Karpas-422 (cell line): ENCODE data around the gene RPS6KB2. TPM values are rescaled to one million over a fixed set of nuclear protein-coding genes. Genes with fewer than 3 reads are reported as not detected.

ENCODE experiments used
- DNase-seq: peaks from one replicate; pipeline ENCODE4 v3.0.0-alpha.2; 2015
- H2AFZ ChIP-seq: fragments of 200-600 bp; sonication (generic); 2 replicates; pipeline ENCODE4 v1.6.1; 2014; ENCODE audit warnings: antibody characterized with exemption, low read length, mixed read lengths
- H3K27ac ChIP-seq: fragments of 200-600 bp; sonication (generic); 2 replicates; pipeline ENCODE4 v1.5.1; 2014; ENCODE audit warnings: mild to moderate bottlenecking, low read length, moderate library complexity
- H3K27me3 ChIP-seq: fragments of 200-600 bp; sonication (generic); 2 replicates; pipeline ENCODE4 v1.6.1; 2014; ENCODE audit warnings: low read length, mixed read lengths
- H3K36me3 ChIP-seq: fragments of 200-600 bp; sonication (generic); 2 replicates; pipeline ENCODE4 v1.6.1; 2014; ENCODE audit warnings: low read length, mixed read lengths; ENCODE audit not compliant: insufficient read depth
- H3K4me1 ChIP-seq: fragments of 200-600 bp; sonication (generic); 2 replicates; pipeline ENCODE4 v1.6.1; 2014; ENCODE audit warnings: mild to moderate bottlenecking, low read length, mixed read lengths
- H3K4me2 ChIP-seq: fragments of 200-600 bp; sonication (generic); 2 replicates; pipeline ENCODE4 v1.6.1; 2014; ENCODE audit warnings: low read length, low read depth, mild to moderate bottlenecking; ENCODE audit not compliant: poor library complexity, severe bottlenecking
- H3K4me3 ChIP-seq: fragments of 200-600 bp; sonication (generic); 2 replicates; pipeline ENCODE4 v1.5.1; 2014; ENCODE audit warnings: mild to moderate bottlenecking, antibody characterized with exemption, low read length, mixed read lengths
- H3K79me2 ChIP-seq: fragments of 200-600 bp; sonication (generic); 2 replicates; pipeline ENCODE4 v1.6.1; 2014; ENCODE audit warnings: mild to moderate bottlenecking, low read length, mixed read lengths
- H3K9ac ChIP-seq: fragments of 200-600 bp; sonication (generic); 2 replicates; pipeline ENCODE4 v1.6.0; 2014; ENCODE audit warnings: low read length
- H3K9me2 ChIP-seq: fragments of 200-600 bp; sonication (generic), shearing (Covaris generic); replicated peaks from 2 replicates; pipeline ENCODE4 v1.6.0; 2014; ENCODE audit warnings: mild to moderate bottlenecking, low read length, moderate library complexity; ENCODE audit not compliant: insufficient read depth
- H3K9me3 ChIP-seq: fragments of 300-700, 200-600 bp; sonication (generic); 2 replicates; pipeline ENCODE4 v1.6.1; 2014; ENCODE audit warnings: low read length, mixed read lengths
- H4K20me1 ChIP-seq: fragments of 200-600 bp; sonication (generic); 2 replicates; pipeline ENCODE4 v1.6.1; 2014; ENCODE audit warnings: mild to moderate bottlenecking, antibody characterized with exemption, low read length, low read depth; ENCODE audit not compliant: insufficient read depth
- total RNA-seq: library from RNA; depleted of rRNA; stranded (reverse); fragments of >200 nt; shearing (Covaris generic); gene quantifications from 2 replicates; pipeline ENCODE4 v1.2.3, GENCODE V29; 2014; ENCODE audit warnings: low replicate concordance

Gene RPS6KB2
- total RNA-seq, 1 experiment from 2014 or later: 48.9 TPM

- Histone ChIP-seq H3K9ac (no peak overlapping the region), H3K9me3 (no peaks in the 10 kb centered on the region), H3K27me3 (no peaks in the 10 kb centered on the region), H4K20me1 (peaks cover 13% of the 10 kb centered on the region; the same call in 1 of the 2 replicates), H3K4me2 (no peak overlapping the region), H3K36me3 (peaks cover 30% of the 10 kb centered on the region; the same call in 1 of the 2 replicates), H2AFZ (no peak overlapping the region), H3K27ac (no peak overlapping the region), H3K9me2 (no peaks in the 10 kb centered on the region), H3K79me2 (peaks cover 32% of the 10 kb centered on the region), H3K4me3 (no peak overlapping the region), H3K4me1 (peaks cover 41% of the 10 kb centered on the region)
- DNase-seq: no peak
These were observed 32.6 kb upstream of the RPS6KB2 start for GRCh38 chr11:67395555-67396258.

GRCh38 chr11:67396259-67396581, 32.1 kb upstream of the RPS6KB2 start:
- peaks cover 36% of the 10 kb centered on the region for H3K79me2 ChIP-seq
- no peak overlapping the region for H3K4me3 ChIP-seq
- no peaks in the 10 kb centered on the region for H3K27me3 ChIP-seq
- no peak for DNase-seq
- H3K9me2 ChIP-seq: no peaks in the 10 kb centered on the region
- peak overlapping the region; percentile 10; the same call in 1 of the 2 replicates for H3K27ac ChIP-seq
- H3K9ac ChIP-seq: no peak overlapping the region
- H3K36me3 ChIP-seq: peaks cover 30% of the 10 kb centered on the region; the same call in 1 of the 2 replicates
- peaks cover 38% of the 10 kb centered on the region for H3K4me1 ChIP-seq
- H3K4me2 ChIP-seq: no peak overlapping the region
- H4K20me1 ChIP-seq: peaks cover 18% of the 10 kb centered on the region; the same call in 1 of the 2 replicates
- H3K9me3 ChIP-seq: no peaks in the 10 kb centered on the region
- H2AFZ ChIP-seq: no peak overlapping the region

- H3K27me3 ChIP-seq: no peaks in the 10 kb centered on the region
- H3K4me2 ChIP-seq: no peak overlapping the region
- H3K79me2 ChIP-seq: peaks cover 36% of the 10 kb centered on the region
- H3K36me3 ChIP-seq: peaks cover 30% of the 10 kb centered on the region; the same call in 1 of the 2 replicates
- no peak overlapping the region for H3K4me3 ChIP-seq
- no peak overlapping the region for H2AFZ ChIP-seq
- H3K9ac ChIP-seq: no peak overlapping the region
- no peaks in the 10 kb centered on the region for H3K9me2 ChIP-seq
- H3K27ac ChIP-seq: peak overlapping the region; percentile 10; the same call in 1 of the 2 replicates
- H4K20me1 ChIP-seq: peaks cover 19% of the 10 kb centered on the region; the same call in 1 of the 2 replicates
- H3K9me3 ChIP-seq: no peaks in the 10 kb centered on the region
- DNase-seq: no peak
- H3K4me1 ChIP-seq: peaks cover 34% of the 10 kb centered on the region
These were observed 31.5 kb upstream of the RPS6KB2 start for GRCh38 chr11:67396587-67397389.

GRCh38 chr11:67397536-67397935, 30.8 kb upstream of the RPS6KB2 start:
- H2AFZ ChIP-seq: no peak overlapping the region
- no peaks in the 10 kb centered on the region for H3K27me3 ChIP-seq
- DNase-seq: no peak
- no peak overlapping the region for H3K4me2 ChIP-seq
- H3K9me2 ChIP-seq: no peaks in the 10 kb centered on the region
- H3K27ac ChIP-seq: no peak overlapping the region
- no peaks in the 10 kb centered on the region for H3K9me3 ChIP-seq
- peaks cover 30% of the 10 kb centered on the region; the same call in 1 of the 2 replicates for H3K36me3 ChIP-seq
- peaks cover 39% of the 10 kb centered on the region for H3K4me1 ChIP-seq
- H3K9ac ChIP-seq: no peak overlapping the region
- H3K4me3 ChIP-seq: no peak overlapping the region
- peaks cover 29% of the 10 kb centered on the region for H3K79me2 ChIP-seq
- peaks cover 15% of the 10 kb centered on the region; the same call in 1 of the 2 replicates for H4K20me1 ChIP-seq

GRCh38 chr11:67397986-67398660, 30.2 kb upstream of the RPS6KB2 start:
- Histone ChIP-seq H3K4me3 (no peak overlapping the region), H3K36me3 (peaks cover 30% of the 10 kb centered on the region; the same call in 1 of the 2 replicates), H4K20me1 (peaks cover 13% of the 10 kb centered on the region; the same call in 1 of the 2 replicates), H3K4me1 (peaks cover 40% of the 10 kb centered on the region), H3K9me3 (no peaks in the 10 kb centered on the region), H3K9me2 (no peaks in the 10 kb centered on the region), H3K27me3 (no peaks in the 10 kb centered on the region), H3K4me2 (no peak overlapping the region), H3K9ac (no peak overlapping the region), H2AFZ (no peak overlapping the region), H3K79me2 (peaks cover 26% of the 10 kb centered on the region), H3K27ac (no peak overlapping the region)
- no peak for DNase-seq

GRCh38 chr11:67398661-67399563, 29.4 kb upstream of the RPS6KB2 start:
- Histone ChIP-seq H3K4me1 (peaks cover 38% of the 10 kb centered on the region), H3K9me3 (no peaks in the 10 kb centered on the region)

GRCh38 chr11:67400251-67400941, 27.9 kb upstream of the RPS6KB2 start:
- Histone ChIP-seq H3K79me2 (peaks cover 34% of the 10 kb centered on the region), H3K27ac (peak overlapping the region; percentile 86), H3K36me3 (peaks cover 26% of the 10 kb centered on the region; the same call in 1 of the 2 replicates), H3K4me2 (peak overlapping the region; percentile 80), H3K9me2 (no peaks in the 10 kb centered on the region), H4K20me1 (peaks cover 13% of the 10 kb centered on the region; the same call in 1 of the 2 replicates), H3K4me3 (peak overlapping the region; percentile 82), H3K4me1 (peaks cover 48% of the 10 kb centered on the region), H2AFZ (no peak overlapping the region), H3K9me3 (no peaks in the 10 kb centered on the region), H3K27me3 (no peaks in the 10 kb centered on the region), H3K9ac (peak overlapping the region; percentile 88)
- no peak for DNase-seq

More at GRCh38 chr11:67398661-67399563, 29.4 kb upstream of the RPS6KB2 start:
- Histone ChIP-seq H4K20me1 (peaks cover 13% of the 10 kb centered on the region; the same call in 1 of the 2 replicates), H3K36me3 (peaks cover 30% of the 10 kb centered on the region; the same call in 1 of the 2 replicates), H2AFZ (no peak overlapping the region), H3K27me3 (no peaks in the 10 kb centered on the region), H3K79me2 (peaks cover 27% of the 10 kb centered on the region), H3K4me2 (no peak overlapping the region), H3K9ac (0 out of 2 replicates have a peak overlapping the region, but pooled peaks have one; percentile 15), H3K9me2 (no peaks in the 10 kb centered on the region), H3K27ac (no peak overlapping the region), H3K4me3 (no peak overlapping the region)
- no peak for DNase-seq
